Liver (tissue), 9 donors: Measurements from ENCODE around the gene MRPS9. TPM values are rescaled to one million over a fixed set of nuclear protein-coding genes. Genes with fewer than 3 reads are reported as not detected.
A peak's percentile ranks its signal among the peaks of the same experiment; 100 is the strongest.

Experiments
- DNase-seq: peaks from one replicate; pipeline ENCODE4 v3.0.0-alpha.2; 2017; ENCODE audit warnings: low spot score
- H3K27ac ChIP-seq, 2 donors: one replicate each; pipeline ENCODE4 v1.7.0; 2013; ENCODE audit warnings: inconsistent platforms in 2 of 2, low read length in 2 of 2, control low read depth in 1 of 2, low read depth in 1 of 2, mild to moderate bottlenecking in 1 of 2
- H3K27me3 ChIP-seq, 4 donors: one replicate each; pipeline versions ENCODE4 v1.6.1 to v1.7.0; 2013; ENCODE audit warnings: low read length in 3 of 4, inconsistent platforms in 1 of 4, mild to moderate bottlenecking in 1 of 4, moderate library complexity in 1 of 4; ENCODE audit not compliant: control insufficient read depth in 4 of 4, insufficient read depth in 4 of 4
- H3K36me3 ChIP-seq, 4 donors: one replicate each; pipeline versions ENCODE4 v1.6.1 to v1.7.0; 2013; ENCODE audit warnings: low read length in 3 of 4, mild to moderate bottlenecking in 3 of 4, low read depth in 1 of 4, moderate library complexity in 1 of 4; ENCODE audit not compliant: control insufficient read depth in 4 of 4, insufficient read depth in 3 of 4
- H3K4me1 ChIP-seq, 4 donors: one replicate each; pipeline versions ENCODE4 v1.6.1 to v1.7.0; 2013; ENCODE audit warnings: low read length in 3 of 4, mild to moderate bottlenecking in 3 of 4, moderate library complexity in 1 of 4; ENCODE audit not compliant: control insufficient read depth in 4 of 4, insufficient read depth in 4 of 4
- H3K4me3 ChIP-seq, 3 donors: one replicate each; pipeline versions ENCODE4 v1.6.1 to v1.7.0; 2013; ENCODE audit warnings: low read length in 3 of 3, control low read depth in 1 of 3, low read depth in 1 of 3, mild to moderate bottlenecking in 1 of 3
- H3K9ac ChIP-seq, 2 donors: one replicate each; pipeline ENCODE4 v1.7.0; 2013; ENCODE audit warnings: low read length in 2 of 2, mild to moderate bottlenecking in 2 of 2, moderate library complexity in 2 of 2, control low read depth in 1 of 2, low read depth in 1 of 2
- H3K9me3 ChIP-seq, 4 donors: one replicate each; pipeline versions ENCODE4 v1.6.1 to v1.7.0; 2013; ENCODE audit warnings: low read length in 3 of 4; ENCODE audit not compliant: control insufficient read depth in 4 of 4
- CTCF ChIP-seq: fragments of 150-350 bp; IDR thresholded peaks from 2 replicates; pipeline ENCODE4 v1.5.1; 2017; ENCODE audit warnings: improper control_type of control experiment, low read depth, low read length; ENCODE audit not compliant: missing input control
- EGR1 ChIP-seq, 2 donors: IDR thresholded peaks; 2 replicates each; pipeline ENCODE4 v1.6.1; 2016 to 2018; ENCODE audit warnings: antibody characterized with exemption in 2 of 2, low read depth in 2 of 2
- FOXA2 ChIP-seq: IDR thresholded peaks from 2 replicates; pipeline ENCODE4 v1.6.1; 2016; ENCODE audit warnings: antibody characterized with exemption
- GABPA ChIP-seq, 2 donors: IDR thresholded peaks in 1 of 2; conservative IDR thresholded peaks in 1 of 2; 2 replicates each; pipeline ENCODE4 v1.6.1; 2016; ENCODE audit warnings: antibody characterized with exemption in 2 of 2, mild to moderate bottlenecking in 1 of 2, moderate library complexity in 1 of 2
- HNF4A ChIP-seq, 2 donors: conservative IDR thresholded peaks; 2 replicates each; pipeline ENCODE4 v1.6.1; 2016; ENCODE audit warnings: antibody characterized with exemption in 2 of 2, mild to moderate bottlenecking in 2 of 2
- HNF4G ChIP-seq: IDR thresholded peaks from 2 replicates; pipeline ENCODE4 v1.6.1; 2016; ENCODE audit warnings: antibody characterized with exemption
- JUND ChIP-seq, 2 donors: IDR thresholded peaks; 2 replicates each; pipeline ENCODE4 v1.6.1; 2016; ENCODE audit warnings: antibody characterized with exemption in 2 of 2
- MAX ChIP-seq: IDR thresholded peaks from 2 replicates; pipeline ENCODE4 v1.6.1; 2016; ENCODE audit warnings: antibody characterized with exemption
- NR2F2 ChIP-seq: IDR thresholded peaks from 2 replicates; pipeline ENCODE4 v1.6.1; 2016; ENCODE audit warnings: antibody characterized with exemption
- RAD21 ChIP-seq, 2 donors: IDR thresholded peaks; 2 replicates each; pipeline ENCODE4 v1.6.1; 2016; ENCODE audit warnings: antibody characterized with exemption in 2 of 2, mild to moderate bottlenecking in 2 of 2
- REST ChIP-seq: IDR thresholded peaks from 2 replicates; pipeline ENCODE4 v1.6.1; 2016; ENCODE audit warnings: antibody characterized with exemption, mild to moderate bottlenecking
- RXRA ChIP-seq, 2 donors: IDR thresholded peaks; 2 replicates each; pipeline ENCODE4 v1.6.1; 2017 to 2018; ENCODE audit warnings: antibody characterized with exemption in 2 of 2, mild to moderate bottlenecking in 1 of 2
- SP1 ChIP-seq: IDR thresholded peaks from 2 replicates; pipeline ENCODE4 v1.6.1; 2018; ENCODE audit warnings: antibody characterized with exemption, mild to moderate bottlenecking
- TAF1 ChIP-seq: conservative IDR thresholded peaks from 2 replicates; pipeline ENCODE4 v1.6.1; 2016; ENCODE audit warnings: antibody characterized with exemption, mild to moderate bottlenecking
- YY1 ChIP-seq: IDR thresholded peaks from 2 replicates; pipeline ENCODE4 v1.6.1; 2016; ENCODE audit warnings: antibody characterized with exemption, mild to moderate bottlenecking
- WGBS: extraction: QIAGEN DNeasy Blood & Tissue Kit; methylation state at CpG from one replicate; pipeline ENCODE4 v1.1.7; 2013; 5-methylcytosine and 5-hydroxymethylcytosine counted together
- polyA plus RNA-seq, 2 donors: library from polyadenylated mRNA; stranded (reverse) in 1 of 2; unstranded in 1 of 2; fragments of 200-250 nt in 1 of 2; fragments of >200 nt in 1 of 2; fragmentation: Nextera tagmentation in 1 of 2; extraction: Ambion mirVana in 1 of 2; gene quantifications; one replicate each; pipeline versions ENCODE4 v1.2.1 to v1.2.3, GENCODE V29; 2013 to 2015
- total RNA-seq, 2 donors: library from RNA; depleted of rRNA; stranded (reverse); fragments of >200 nt; gene quantifications; one replicate each; pipeline ENCODE4 v1.2.3, GENCODE V29; 2014
- TF ChIP-seq, protein P1 (sequence below): IDR thresholded peaks from 2 replicates; pipeline ENCODE4 v1.6.1; 2016; ENCODE audit warnings: antibody characterized with exemption
- TF ChIP-seq, protein P2 (sequence below): IDR thresholded peaks from 2 replicates; pipeline ENCODE4 v1.6.1; 2016; ENCODE audit warnings: antibody characterized with exemption
- donor health status: healthy.
- donor health status: healthy.
- donor health status: healthy.
- donor health status: healthy.
- donor health status: healthy.

MRPS9 gene
- total RNA-seq (10 to 100 TPM; 11.5 to 27.7 TPM), polyA plus RNA-seq (10 to 100 TPM; 17.1 to 18.7 TPM)

GRCh38 chr2:105037572-105038382, at the start of gene MRPS9:
Gene MRPS9, plus strand, starts transcription at chr2:105038069. Its CDS starts 24 bp downstream, at chr2:105038093.
- H3K9me3 ChIP-seq = no peaks in the 10 kb centered on the region
- no peaks in the 10 kb centered on the region for H3K27me3 ChIP-seq
- H3K9ac ChIP-seq = peak within 1 kb of the TSS; percentile 75 to 88
- TF ChIP-seq YY1 (peak; percentile 99), REST (peak; percentile 51), TAF1 (peak; percentile 69), HNF4G (no peak), FOXA2 (no peak), RAD21 (IDR thresholded peaks at IDR 0.05) (no peak), MAX (no peak), NR2F2 (no peak), SP1 (peak; percentile 71), CTCF (no peak), HNF4A (conservative IDR thresholded peaks at IDR 0.05) (peak; percentile 31 to 40), RXRA (IDR thresholded peaks at IDR 0.05) (peak; percentile 26 to 33)
- H3K27ac ChIP-seq = peak within 1 kb of the TSS; percentile 71 to 83
- H3K4me1 ChIP-seq = peaks cover 1 to 32% (median 16%) of the 10 kb centered on the region in 4 donors
- peak within 1 kb of the TSS; percentile 69 to 98 (median 94) for H3K4me3 ChIP-seq
- no peaks in the 10 kb centered on the region for H3K36me3 ChIP-seq
- peak; percentile 99 for DNase-seq
- WGBS = under 1% methylated on average over 55 of the region's 55 CpGs

- H3K27ac ChIP-seq = no peak overlapping the region
- peaks cover 3 to 11% (median 4%) of the 10 kb centered on the region in 4 donors for H3K9me3 ChIP-seq
- H3K27me3 ChIP-seq = no peaks in the 10 kb centered on the region
- H3K4me1 ChIP-seq = peaks cover 0 to 9% (median 3%) of the 10 kb centered on the region in 4 donors
- no peak for DNase-seq
- H3K4me3 ChIP-seq = no peak overlapping the region
- H3K9ac ChIP-seq = no peak overlapping the region
- H3K36me3 ChIP-seq = no peaks in the 10 kb centered on the region
- WGBS = 51% methylated on average over 2 of the region's 2 CpGs
- TF ChIP-seq TAF1 (no peak), CTCF (no peak), HNF4G (no peak), JUND (IDR thresholded peaks at IDR 0.05) (peak in 1 of 2 donors; percentile 24), HNF4A (conservative IDR thresholded peaks at IDR 0.05) (peak in 1 of 2 donors; percentile 46), RXRA (IDR thresholded peaks at IDR 0.05) (peak in 1 of 2 donors; percentile 43), FOXA2 (peak; percentile 81), GABPA (IDR thresholded peaks at IDR 0.05 in 1 of 2, conservative IDR thresholded peaks at IDR 0.05 in 1 of 2) (no peak), EGR1 (IDR thresholded peaks at IDR 0.05; ENCODE audit: low read depth in 2 of 2) (no peak), NR2F2 (no peak), MAX (no peak), YY1 (peak; percentile 82)
- TF ChIP-seq, protein P1, sequence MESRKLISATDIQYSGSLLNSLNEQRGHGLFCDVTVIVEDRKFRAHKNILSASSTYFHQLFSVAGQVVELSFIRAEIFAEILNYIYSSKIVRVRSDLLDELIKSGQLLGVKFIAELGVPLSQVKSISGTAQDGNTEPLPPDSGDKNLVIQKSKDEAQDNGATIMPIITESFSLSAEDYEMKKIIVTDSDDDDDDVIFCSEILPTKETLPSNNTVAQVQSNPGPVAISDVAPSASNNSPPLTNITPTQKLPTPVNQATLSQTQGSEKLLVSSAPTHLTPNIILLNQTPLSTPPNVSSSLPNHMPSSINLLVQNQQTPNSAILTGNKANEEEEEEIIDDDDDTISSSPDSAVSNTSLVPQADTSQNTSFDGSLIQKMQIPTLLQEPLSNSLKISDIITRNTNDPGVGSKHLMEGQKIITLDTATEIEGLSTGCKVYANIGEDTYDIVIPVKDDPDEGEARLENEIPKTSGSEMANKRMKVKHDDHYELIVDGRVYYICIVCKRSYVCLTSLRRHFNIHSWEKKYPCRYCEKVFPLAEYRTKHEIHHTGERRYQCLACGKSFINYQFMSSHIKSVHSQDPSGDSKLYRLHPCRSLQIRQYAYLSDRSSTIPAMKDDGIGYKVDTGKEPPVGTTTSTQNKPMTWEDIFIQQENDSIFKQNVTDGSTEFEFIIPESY = no peak
- TF ChIP-seq, protein P2, sequence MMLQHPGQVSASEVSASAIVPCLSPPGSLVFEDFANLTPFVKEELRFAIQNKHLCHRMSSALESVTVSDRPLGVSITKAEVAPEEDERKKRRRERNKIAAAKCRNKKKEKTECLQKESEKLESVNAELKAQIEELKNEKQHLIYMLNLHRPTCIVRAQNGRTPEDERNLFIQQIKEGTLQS = peak; percentile 21
These were observed 32.5 kb upstream of the MRPS9 start for GRCh38 chr2:105005181-105005951.
